CD4-positive, alpha-beta T cell (primary cell): ENCODE measurements around the gene BCL2L1. TPM values are rescaled to one million over a fixed set of nuclear protein-coding genes. Genes with fewer than 3 reads are reported as not detected.

ENCODE experiments used
- ATAC-seq: fragments of 200-7000 bp; cut with Tn5 transposase; one replicate; pipeline ENCODE4 v1.10.0; 2022; ENCODE audit warnings: mild to moderate bottlenecking; ENCODE audit not compliant: poor library complexity
- CTCF ChIA-PET: fragments of 350-600 bp; sonication (Branson Sonifier 250); formaldehyde crosslinking; loops from one replicate; lab custom pipeline; 2021; ENCODE audit warnings: antibody characterized with exemption, inconsistent platforms; lab: Charles Lee
- POLR2A ChIA-PET: fragments of 350-600 bp; sonication (Branson Sonifier 250); formaldehyde crosslinking; loops from one replicate; lab custom pipeline; 2021; ENCODE audit warnings: antibody characterized with exemption, inconsistent platforms; lab: Charles Lee
- DNase-seq, 14 experiments: peaks; one replicate each; pipeline ENCODE4 v3.0.0-alpha.2; 2013 to 2020; ENCODE audit warnings: mixed read lengths in 2 of 14
- H3K27ac ChIP-seq, 2 donors: one replicate each; pipeline versions ENCODE4 v1.5.1 to v1.7.0; 2013; ENCODE audit warnings: low read length in 2 of 2, low read depth in 1 of 2, mild to moderate bottlenecking in 1 of 2
- H3K27me3 ChIP-seq, 2 experiments: 1 replicate in 1 of 2; 2 replicates in 1 of 2; pipeline versions ENCODE4 v1.6.1 to v1.7.0; 2013; ENCODE audit warnings: low read length in 2 of 2, control low read depth in 1 of 2, mild to moderate bottlenecking in 1 of 2, moderate library complexity in 1 of 2; ENCODE audit not compliant: insufficient read depth in 2 of 2, control insufficient read depth in 1 of 2
- H3K36me3 ChIP-seq: one replicate; pipeline ENCODE4 v1.6.1; 2013; ENCODE audit warnings: low read length, control low read depth; ENCODE audit not compliant: insufficient read depth
- H3K4me1 ChIP-seq: one replicate; pipeline ENCODE4 v1.6.1; 2013; ENCODE audit warnings: low read length, control low read depth; ENCODE audit not compliant: insufficient read depth
- H3K4me3 ChIP-seq: one replicate; pipeline ENCODE4 v1.5.1; 2013; ENCODE audit warnings: mild to moderate bottlenecking, low read length, moderate library complexity
- H3K9me3 ChIP-seq, 2 experiments: 1 replicate in 1 of 2; 2 replicates in 1 of 2; pipeline versions ENCODE4 v1.6.1 to v1.7.0; 2013; ENCODE audit warnings: low read length in 2 of 2, mild to moderate bottlenecking in 2 of 2, control low read depth in 1 of 2, moderate library complexity in 1 of 2; ENCODE audit not compliant: control insufficient read depth in 1 of 2, insufficient read depth in 1 of 2
- H3K27ac Mint-ChIP-seq: one replicate; pipeline ENCODE4 v1.8.0; 2020; ENCODE audit warnings: mixed read lengths
- H3K27me3 Mint-ChIP-seq: one replicate; pipeline ENCODE4 v1.8.0; 2021; ENCODE audit warnings: mixed read lengths
- H3K36me3 Mint-ChIP-seq: one replicate; pipeline ENCODE4 v1.8.0; 2021; ENCODE audit warnings: low read depth, mixed read lengths
- H3K4me1 Mint-ChIP-seq: one replicate; pipeline ENCODE4 v1.8.0; 2021; ENCODE audit warnings: low read depth, mixed read lengths
- H3K4me3 Mint-ChIP-seq: one replicate; pipeline ENCODE4 v1.8.0; 2020; ENCODE audit warnings: mild to moderate bottlenecking, mixed read lengths
- H3K9me3 Mint-ChIP-seq: one replicate; pipeline ENCODE4 v1.8.0; 2020; ENCODE audit warnings: mixed read lengths
- intact Hi-C, 2 experiments: fragments of 100-400 bp; cut with DNase I in 1 of 2; cut with micrococcal nuclease in 1 of 2; formaldehyde crosslinking; loops; one replicate each; pipeline versions ENCODE4 v1.15.1 to v1.9.0; 2023 to 2025; cut with DNase I, micrococcal nuclease
- total RNA-seq, 174 experiments: library from RNA in 2 of 174; stranded (reverse) in 2 of 174; gene quantifications; one replicate each; pipeline ENCODE4 v1.2.3 and lab custom pipeline; 2021 to 2026
- TF ChIP-seq, protein P1 (sequence below): fragments of 200-600 bp; IDR thresholded peaks from one replicate; pipeline ENCODE4 v1.8.0; 2022; ENCODE audit warnings: antibody characterized with exemption, mild to moderate bottlenecking

The BCL2L1 gene
- total RNA-seq, 2 experiments from 2014 or later, result 11.8 to 11.9 TPM

DNA sequence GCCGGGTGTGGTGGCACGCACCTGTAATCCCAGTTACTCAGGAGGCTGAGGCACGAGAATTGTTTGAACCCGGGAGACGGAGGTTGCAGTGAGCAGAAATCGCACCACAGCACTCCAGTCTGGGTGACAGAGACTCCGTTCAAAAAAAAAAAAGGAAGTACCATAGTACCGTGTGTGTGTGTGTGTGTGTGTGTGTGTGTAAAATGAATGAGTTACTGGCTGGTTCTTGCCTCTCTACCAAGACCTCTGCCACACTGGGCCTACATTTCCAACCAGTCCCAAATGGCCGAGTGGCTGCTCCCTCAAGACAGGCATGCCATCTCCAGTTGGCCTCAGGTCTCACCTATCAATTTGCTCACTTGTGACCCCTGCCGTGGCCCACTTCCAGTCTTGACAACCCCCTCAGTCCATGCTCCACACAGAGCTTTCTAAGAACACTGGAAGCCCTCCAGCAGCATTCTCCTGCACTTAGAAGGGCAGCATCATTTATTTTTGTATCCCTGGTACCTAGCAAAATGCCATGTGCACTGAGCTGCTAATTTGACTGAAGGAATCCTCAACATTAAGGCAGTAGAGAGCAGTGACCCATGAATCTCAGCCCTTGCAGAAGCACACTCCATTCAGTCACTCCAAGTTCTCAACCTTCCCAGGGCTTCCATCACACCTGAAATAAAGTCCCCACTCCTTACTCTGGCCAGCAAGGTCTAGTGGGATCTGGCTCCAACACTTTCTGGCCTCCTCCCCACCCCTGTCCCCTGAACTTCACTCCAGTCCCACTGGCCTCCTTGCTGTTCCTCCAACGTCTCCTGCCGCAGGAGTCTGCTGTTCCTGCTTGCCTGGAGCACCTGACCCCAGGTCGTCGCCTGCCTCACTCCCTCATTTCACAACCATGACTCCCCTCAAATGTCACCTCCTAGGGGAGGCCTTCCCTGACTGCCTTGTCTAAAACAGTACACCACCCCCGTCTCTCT is 55.1 kb downstream of the BCL2L1 start:
- Mint-ChIP-seq H3K27ac (peak overlapping the region; percentile 79), H3K4me3 (no peak overlapping the region), H3K27me3 (no peaks in the 10 kb centered on the region), H3K4me1 (peaks cover 33% of the 10 kb centered on the region), H3K9me3 (no peaks in the 10 kb centered on the region), H3K36me3 (peaks cover 16% of the 10 kb centered on the region)
- TF ChIP-seq, protein P1, sequence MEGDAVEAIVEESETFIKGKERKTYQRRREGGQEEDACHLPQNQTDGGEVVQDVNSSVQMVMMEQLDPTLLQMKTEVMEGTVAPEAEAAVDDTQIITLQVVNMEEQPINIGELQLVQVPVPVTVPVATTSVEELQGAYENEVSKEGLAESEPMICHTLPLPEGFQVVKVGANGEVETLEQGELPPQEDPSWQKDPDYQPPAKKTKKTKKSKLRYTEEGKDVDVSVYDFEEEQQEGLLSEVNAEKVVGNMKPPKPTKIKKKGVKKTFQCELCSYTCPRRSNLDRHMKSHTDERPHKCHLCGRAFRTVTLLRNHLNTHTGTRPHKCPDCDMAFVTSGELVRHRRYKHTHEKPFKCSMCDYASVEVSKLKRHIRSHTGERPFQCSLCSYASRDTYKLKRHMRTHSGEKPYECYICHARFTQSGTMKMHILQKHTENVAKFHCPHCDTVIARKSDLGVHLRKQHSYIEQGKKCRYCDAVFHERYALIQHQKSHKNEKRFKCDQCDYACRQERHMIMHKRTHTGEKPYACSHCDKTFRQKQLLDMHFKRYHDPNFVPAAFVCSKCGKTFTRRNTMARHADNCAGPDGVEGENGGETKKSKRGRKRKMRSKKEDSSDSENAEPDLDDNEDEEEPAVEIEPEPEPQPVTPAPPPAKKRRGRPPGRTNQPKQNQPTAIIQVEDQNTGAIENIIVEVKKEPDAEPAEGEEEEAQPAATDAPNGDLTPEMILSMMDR, result no peak
- ChIA-PET CTCF (interaction anchor here (1.2 to 1.9 kb wide), 2 partner anchors 53 to 56 kb away, joined by 3 to 7 read pairs; no protein-coding TSS in a partner anchor), POLR2A (interaction anchor here (0.6 to 1.9 kb wide), 2 partner anchors 56 to 690 kb away, joined by 3 to 5 read pairs; no protein-coding TSS in a partner anchor)
- H3K36me3 ChIP-seq, result peaks cover 24% of the 10 kb centered on the region
- H3K9me3 ChIP-seq, result no peaks in the 10 kb centered on the region
- no peaks in the 10 kb centered on the region for H3K27me3 ChIP-seq
- no peak overlapping the region for H3K4me3 ChIP-seq
- peak in 2 of 14 experiments; percentile 19 to 41 for DNase-seq
- intact Hi-C loops, result no loop called here
- no peak for ATAC-seq
- H3K4me1 ChIP-seq, result peaks cover 34% of the 10 kb centered on the region
- H3K27ac ChIP-seq, result no peak overlapping the region

DNA sequence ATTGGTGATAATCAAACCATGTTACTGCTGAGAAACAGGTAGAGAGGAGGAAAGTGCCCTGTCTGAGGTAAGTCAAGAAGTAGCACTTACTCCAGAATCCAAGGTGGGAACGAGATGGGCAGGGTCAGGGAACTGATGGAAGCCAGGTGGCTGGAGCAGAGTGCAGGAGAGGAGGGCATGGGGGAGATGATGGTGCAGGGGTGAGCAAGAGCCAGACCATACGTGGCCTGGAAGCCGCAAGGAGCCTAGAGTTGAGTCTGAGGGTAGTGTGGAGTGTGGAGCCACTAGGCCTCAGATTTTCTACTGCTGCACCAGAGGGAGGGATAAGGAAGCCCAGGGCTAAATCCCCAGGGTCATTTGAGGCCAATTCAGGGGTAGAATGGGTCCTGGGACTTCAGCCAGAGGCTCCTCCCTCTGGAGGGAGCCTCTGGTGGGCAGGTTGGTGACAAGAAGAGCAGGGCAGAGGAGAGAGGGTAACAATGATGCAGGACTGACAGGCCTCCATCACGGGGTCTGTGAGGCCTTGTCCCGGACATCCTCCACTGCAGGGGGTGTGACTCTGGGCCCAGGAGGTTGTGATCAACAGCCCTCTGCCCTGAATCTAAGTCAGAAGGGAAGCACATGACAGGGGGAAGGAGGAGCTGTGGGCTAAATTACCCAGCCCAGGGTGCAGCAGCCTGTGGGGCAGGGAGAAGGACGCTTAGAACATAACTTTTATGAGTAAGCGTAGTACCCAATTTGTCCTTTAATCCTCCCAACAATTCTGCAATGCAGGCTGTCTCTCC is 56.2 kb downstream of the BCL2L1 start:
- DNase-seq (peak in 5 of 14 experiments; percentile 23 to 75 (median 44)), ATAC-seq (peak; percentile 69)
- H3K27me3 Mint-ChIP-seq, result no peaks in the 10 kb centered on the region
- H3K9me3 Mint-ChIP-seq, result no peaks in the 10 kb centered on the region
- Histone ChIP-seq H3K36me3 (peaks cover 24% of the 10 kb centered on the region), H3K27me3 (no peaks in the 10 kb centered on the region), H3K9me3 (no peaks in the 10 kb centered on the region), H3K4me1 (peaks cover 38% of the 10 kb centered on the region), H3K27ac (peak overlapping the region in 1 of 2 donors; percentile 34), H3K4me3 (no peak overlapping the region)
- CTCF ChIA-PET, result interaction anchor here (7.3 kb wide), 1 partner anchor 56 kb away, joined by 197 read pairs; the partner anchor contains the start of gene BCL2L1
- no peak overlapping the region for H3K4me3 Mint-ChIP-seq
- peaks cover 41% of the 10 kb centered on the region for H3K4me1 Mint-ChIP-seq
- POLR2A ChIA-PET, result interaction anchor here (0.6 to 1.9 kb wide), 3 partner anchors 57 to 691 kb away, joined by 3 to 5 read pairs (median 5); no protein-coding TSS in a partner anchor
- intact Hi-C loops, result no loop called here
- H3K27ac Mint-ChIP-seq, result peak overlapping the region; percentile 79
- H3K36me3 Mint-ChIP-seq, result peaks cover 16% of the 10 kb centered on the region
- TF ChIP-seq, protein P1, result no peak

DNA sequence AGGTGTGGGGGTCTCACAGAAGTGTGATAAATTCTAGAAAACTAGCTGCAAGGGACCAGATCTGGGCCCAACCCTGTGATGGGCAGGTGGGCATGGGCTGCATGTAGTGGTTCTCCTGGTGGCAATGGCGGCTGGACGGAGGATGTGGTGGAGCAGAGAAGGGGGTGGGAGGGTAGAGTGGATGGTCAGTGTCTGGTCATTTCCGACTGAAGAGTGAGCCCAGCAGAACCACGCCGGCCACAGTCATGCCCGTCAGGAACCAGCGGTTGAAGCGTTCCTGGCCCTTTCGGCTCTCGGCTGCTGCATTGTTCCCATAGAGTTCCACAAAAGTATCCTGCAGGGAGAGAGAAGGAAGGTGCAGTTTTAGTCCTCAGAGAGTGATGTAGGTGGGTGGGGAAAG is 56.9 kb downstream of the BCL2L1 start:
- no peaks in the 10 kb centered on the region for H3K27me3 Mint-ChIP-seq
- peak overlapping the region; percentile 79 for H3K27ac Mint-ChIP-seq
- ATAC-seq (no peak), DNase-seq (no peak)
- TF ChIP-seq, protein P1, result no peak
- Histone ChIP-seq H3K36me3 (peaks cover 24% of the 10 kb centered on the region), H3K4me3 (no peak overlapping the region), H3K4me1 (peaks cover 41% of the 10 kb centered on the region), H3K9me3 (no peaks in the 10 kb centered on the region), H3K27me3 (no peaks in the 10 kb centered on the region), H3K27ac (no peak overlapping the region)
- H3K4me1 Mint-ChIP-seq, result peaks cover 41% of the 10 kb centered on the region
- CTCF ChIA-PET, result interaction anchor here (7.3 kb wide), 1 partner anchor 57 kb away, joined by 197 read pairs; the partner anchor contains the start of gene BCL2L1
- no peak overlapping the region for H3K4me3 Mint-ChIP-seq
- POLR2A ChIA-PET, result interaction anchor here (1.1 to 1.8 kb wide), 2 partner anchors 52 to 58 kb away, joined by 4 to 5 read pairs; no protein-coding TSS in a partner anchor
- H3K9me3 Mint-ChIP-seq, result no peaks in the 10 kb centered on the region
- intact Hi-C loops, result no loop called here
- H3K36me3 Mint-ChIP-seq, result peaks cover 16% of the 10 kb centered on the region
